HG02970 (cell line): ENCODE results near the gene ZSCAN9.

ENCODE experiments used
- ATAC-seq: cut with Tn5 transposase; IDR thresholded peaks from one replicate; pipeline ENCODE4 v1.9.1; 2021; ENCODE audit warnings: mild to moderate bottlenecking, moderate library complexity, moderate number of reproducible peaks; ENCODE audit not compliant: unreplicated experiment, low FRiP score

ZSCAN9 gene

DNA sequence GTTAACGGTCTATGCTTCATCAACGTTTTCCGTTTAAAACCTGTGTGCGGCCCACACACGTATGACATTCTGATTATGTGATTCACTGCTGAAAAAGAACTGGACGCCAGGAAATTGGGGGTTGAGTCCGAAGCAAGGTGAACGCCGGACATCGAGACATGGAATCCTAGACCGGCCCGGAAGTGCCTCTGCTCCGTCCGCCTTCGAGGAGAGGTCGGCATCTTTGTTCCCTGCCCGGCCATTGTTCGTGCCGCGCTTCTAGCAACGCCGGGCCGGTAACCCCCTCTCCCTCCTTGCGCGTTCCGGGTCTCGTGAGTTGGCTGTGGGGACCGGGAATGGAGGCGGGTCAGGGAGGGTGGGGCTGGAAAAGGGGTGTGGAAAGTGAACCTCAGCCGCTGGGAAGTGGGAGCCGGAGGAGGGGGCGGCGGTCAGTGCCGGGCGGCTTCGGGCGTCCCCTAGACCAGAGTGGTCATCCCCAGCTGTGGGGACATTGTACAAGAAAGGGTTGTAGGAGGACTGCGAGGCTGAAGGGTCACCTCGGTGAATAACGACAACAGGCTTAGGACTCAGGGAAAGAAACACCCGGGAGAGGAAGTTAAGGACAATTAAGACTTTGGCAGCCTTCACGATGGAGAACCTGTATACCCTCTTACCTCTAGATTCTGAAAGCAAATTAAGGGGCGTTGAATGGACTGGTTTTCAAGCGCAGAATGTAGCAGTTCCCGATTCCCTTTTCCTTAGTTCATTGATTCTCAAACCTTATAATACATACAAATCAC lies at the start of gene ZSCAN9:
ZSCAN9 (plus strand) TSS at position 220 of the 779 bp plus-strand sequence. CDS start 1,810 bp downstream, outside the sequence.
- peak; percentile 75 for ATAC-seq

DNA sequence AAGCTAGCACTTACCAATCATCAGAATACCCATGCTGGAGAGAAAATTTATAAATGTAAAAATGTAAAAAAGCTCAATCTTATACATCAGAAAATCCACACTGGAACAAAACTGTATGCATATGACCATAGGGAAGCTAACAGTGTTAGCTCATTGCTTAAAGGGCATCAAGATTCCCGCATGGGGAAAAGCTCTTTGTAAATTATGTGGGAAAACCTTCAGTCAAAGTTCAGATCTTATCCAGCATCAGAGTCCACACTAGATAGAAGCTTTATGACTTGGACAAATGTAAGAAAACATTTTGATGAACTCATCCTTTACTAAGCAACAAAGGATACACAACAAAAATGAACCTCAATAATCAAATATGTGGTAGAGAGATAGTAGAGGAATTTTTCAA lies 48.7 kb upstream of the ZSCAN9 start:
- ATAC-seq, result no peak

DNA sequence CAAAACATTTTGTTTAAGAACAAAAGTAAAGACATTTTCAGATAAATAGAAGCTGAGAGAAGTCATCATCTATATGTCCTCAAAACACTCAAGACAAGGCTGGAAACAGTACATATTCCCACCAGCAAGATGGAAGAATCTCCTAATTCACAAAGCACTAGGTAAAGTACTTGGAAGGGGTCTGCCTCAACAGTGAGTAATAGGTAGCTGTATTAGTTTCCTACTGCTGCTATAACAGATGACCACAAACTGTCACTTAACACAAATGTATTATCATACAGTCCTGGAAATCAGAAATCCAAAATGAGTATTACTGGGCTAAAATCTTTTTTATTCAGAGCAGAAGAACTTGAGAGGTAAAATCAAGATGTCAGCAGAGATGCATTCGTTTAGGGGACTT lies 42.8 kb upstream of the ZSCAN9 start:
- no peak for ATAC-seq

DNA sequence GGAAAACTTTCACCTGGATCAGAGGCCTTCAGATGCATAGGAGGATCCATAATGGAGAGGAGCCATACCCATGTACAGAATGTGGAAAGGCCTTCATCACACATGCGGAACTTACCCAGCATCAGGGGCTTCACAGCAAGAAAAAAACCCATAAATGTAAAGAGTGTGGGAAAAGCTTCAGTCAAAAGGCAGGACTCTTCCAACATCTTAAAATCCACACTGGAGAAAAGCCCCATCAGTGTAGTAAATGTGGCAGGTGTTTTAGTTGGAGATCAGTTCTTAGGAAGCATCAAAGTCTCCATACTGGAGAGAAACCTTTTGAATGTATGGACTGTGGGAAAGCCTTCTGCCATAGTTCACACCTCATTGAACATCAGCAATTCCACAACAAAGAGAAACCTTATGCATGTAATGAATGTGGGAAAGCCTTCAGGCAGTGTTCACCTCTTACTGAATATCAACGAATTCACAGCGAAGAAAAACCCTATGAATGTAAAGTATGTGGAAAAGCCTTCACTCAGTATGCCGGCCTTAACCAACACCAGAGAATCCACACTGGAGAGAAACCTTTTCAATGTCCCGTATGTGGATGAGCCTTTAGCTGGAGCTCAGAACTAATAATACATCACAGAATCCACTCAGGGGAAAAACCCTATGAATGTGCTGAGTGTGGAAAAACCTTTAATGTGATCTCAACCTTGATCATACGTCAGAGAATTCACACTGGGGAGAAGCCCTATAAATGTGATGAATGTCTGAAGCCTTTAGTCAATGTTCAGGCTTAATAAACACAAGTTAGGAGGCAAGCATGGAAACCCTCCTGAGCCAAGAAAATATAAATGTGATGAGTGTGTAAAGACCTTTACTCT lies 36.7 kb upstream of the ZSCAN9 start:
- ATAC-seq, result no peak

DNA sequence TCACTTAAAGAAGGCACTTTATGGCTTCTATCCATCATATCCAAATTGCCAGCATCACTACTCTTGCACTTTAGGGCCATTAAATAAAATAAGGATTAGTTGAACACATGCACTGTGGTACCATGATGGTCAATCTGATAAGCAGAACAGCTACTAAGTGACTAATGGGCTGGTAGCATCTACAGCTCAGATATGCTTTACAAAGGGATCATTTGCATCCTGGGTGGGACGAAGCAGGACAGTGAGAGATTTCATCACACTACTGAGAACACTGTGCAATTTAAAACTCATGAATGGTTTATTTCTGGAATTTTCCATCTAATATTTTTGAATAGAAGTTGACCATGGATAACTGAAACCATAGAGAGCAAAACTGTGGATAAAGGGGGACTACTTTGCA lies 25.1 kb upstream of the ZSCAN9 start:
- ATAC-seq, result no peak

DNA sequence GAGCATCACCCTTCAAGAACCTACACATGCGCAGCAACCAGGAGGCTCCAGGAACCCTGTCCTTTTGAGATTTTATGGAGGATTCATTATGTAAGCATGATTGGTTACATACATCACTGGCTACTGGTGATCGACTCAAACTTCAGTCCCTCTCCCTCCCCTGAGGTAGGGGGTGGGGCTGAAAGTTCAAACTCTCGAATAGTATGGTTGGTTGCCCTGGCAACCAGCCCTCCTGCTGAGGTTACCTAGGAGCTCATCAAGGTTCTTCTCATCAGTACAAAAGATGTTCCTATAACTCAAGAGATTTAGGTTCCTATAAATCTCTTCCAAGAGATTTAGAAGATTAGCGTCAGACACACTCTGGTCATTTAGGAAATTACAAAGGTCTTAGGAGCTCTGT lies 21.9 kb upstream of the ZSCAN9 start:
- no peak for ATAC-seq

DNA sequence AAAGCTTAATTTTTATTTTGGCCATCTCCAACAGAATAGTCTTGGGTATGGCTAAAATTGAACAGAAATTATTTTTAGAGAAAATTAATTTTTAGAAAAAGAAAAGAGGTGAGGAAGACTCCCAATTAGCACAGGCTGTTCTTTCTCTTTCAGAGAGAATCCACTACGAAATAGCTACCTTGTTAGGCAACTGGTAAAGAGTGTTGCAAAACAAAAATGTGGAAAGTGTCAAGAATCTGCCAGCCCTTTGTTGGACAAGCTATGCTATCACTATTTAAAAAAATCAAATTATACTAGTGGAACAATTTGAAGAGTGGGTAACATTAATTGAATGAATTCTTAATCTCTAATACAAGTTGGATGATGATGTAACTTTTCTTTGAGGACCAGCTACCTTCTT lies 19.2 kb upstream of the ZSCAN9 start:
- no peak for ATAC-seq

DNA sequence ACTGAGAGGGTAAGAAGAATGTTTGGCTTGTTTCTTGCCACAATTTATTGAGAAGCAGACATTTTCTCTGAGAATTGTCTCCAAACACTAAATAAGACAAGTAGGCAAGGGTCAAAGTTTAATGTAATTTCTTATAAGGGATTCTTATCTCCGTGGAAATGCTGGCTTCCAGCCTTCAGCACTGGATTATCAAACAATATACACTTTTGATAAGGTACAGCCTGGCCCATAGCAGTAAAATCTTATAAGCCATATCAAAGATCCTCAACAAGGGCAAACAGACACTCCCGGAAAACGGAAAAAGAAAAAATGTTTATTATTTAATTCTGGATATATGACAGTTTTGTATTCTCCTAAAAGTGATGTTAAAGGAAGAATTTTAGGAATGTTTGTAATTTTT lies 18.5 kb upstream of the ZSCAN9 start:
- ATAC-seq, result no peak

DNA sequence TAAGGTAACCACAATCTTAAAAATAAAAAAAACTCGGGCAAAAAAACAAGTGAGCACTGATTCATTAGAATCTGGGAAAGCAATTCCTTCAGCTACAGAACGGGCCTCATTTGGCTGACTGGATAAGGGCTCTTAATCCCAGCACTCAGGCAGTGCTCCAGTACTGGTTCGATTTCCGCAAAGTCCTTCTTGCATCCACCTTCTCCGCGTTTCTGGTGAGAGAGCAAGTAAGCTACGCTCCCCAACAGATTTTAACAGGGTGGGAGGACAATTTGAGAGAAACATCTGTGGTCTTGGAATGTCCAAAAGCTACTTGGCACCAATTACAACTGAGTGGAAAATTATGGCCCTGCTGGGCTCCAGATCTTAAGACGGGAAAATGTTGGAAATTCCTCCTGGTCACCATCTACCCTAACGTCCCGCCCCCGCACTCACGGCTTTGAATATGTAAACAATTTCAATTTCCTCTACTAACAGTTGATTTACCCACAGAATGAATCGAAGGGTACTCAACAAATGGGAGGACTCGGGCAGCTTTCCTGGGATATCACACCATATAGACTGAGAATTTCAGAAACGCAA lies 18.1 kb upstream of the ZSCAN9 start:
- no peak for ATAC-seq

DNA sequence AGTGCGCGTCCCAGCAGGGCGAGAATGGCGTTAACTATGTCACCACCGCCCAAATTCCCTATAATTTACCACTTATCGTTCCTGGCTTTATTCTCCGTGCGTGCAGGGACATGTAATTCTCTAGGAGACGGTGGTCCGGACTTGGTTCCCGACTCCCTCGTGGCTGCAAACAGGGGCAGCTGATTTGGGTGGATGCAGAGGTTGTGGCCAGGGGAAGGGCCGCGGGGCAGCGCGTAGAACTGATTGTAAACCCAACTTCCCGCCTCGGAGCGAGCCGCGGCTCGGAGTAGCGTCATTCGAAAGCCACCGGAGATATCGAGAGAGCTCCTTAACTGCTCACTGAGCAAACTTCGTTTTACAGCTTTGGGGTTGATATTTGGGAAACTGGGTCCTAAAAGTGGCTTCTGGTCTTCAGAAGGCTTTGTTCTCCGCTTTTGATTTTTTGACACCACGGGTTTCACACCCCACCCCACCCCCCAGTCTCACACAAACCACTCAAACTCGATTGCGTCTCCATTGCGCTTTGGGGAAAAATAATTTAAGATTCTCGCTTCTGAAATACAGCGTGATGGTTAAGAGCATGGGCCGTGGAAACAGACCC lies 17.5 kb upstream of the ZSCAN9 start:
- ATAC-seq, result no peak

DNA sequence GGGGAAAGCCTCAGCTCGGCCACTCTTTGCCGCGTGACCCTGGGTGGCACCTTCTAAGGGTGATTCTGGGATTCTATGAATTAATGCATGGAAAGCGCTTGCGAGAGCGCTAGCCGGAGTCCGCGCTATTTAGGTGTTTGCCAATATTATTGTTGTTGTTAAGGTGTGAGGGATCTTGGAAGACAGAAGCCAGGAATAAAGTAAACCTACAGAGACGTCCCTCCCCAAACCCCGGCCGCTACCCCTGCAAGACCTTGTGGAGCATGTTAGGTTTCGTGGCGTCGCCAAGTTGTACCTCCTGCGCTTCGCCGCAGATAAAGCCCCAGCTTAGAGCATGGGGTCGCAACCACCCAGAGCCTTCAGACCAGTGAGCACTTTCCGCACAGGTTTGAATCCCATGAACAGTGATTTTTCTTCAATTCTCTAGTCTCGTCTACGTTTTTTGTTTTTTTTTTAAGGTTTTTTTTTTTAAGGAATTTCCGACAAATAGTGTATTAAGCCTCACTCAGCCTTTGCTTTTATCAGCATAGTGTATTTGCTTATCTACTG lies 16.9 kb upstream of the ZSCAN9 start:
- ATAC-seq, result no peak

DNA sequence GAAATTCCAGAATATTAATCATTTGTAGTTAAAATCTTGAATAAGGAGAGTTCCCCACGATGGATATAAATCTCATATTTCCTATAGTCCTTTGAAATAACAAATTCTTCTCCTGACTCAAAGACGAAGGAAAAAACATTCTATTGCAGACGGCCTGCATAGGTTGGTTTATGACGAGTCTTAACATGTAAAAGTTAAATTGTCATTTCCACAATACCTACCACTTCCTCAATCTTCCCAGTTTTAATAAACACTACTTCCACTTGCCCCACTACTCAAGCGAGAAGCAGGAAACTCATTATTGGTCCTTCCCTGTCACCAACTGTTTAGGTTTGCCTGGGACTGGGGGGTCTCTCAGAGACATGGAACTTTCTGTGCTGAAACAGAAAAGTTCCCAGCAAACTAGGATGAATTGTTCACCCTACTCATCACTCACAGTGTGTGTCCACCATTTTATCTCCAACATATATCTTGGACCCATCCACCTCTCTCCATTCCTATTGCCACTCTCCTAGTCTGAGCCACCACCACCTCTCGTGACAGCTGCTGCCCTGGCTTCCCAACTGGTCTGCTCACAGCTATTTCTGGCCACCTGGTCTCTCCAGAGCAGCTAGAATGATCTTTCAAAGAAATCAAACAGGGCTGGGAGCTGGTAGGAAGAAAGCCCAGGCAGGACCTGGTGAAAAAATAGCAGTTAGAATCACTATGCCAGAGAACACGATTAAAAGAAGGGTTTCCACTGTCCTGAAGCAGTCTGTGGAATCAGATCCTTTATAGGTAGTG lies 15.1 kb upstream of the ZSCAN9 start:
- ATAC-seq, result no peak

DNA sequence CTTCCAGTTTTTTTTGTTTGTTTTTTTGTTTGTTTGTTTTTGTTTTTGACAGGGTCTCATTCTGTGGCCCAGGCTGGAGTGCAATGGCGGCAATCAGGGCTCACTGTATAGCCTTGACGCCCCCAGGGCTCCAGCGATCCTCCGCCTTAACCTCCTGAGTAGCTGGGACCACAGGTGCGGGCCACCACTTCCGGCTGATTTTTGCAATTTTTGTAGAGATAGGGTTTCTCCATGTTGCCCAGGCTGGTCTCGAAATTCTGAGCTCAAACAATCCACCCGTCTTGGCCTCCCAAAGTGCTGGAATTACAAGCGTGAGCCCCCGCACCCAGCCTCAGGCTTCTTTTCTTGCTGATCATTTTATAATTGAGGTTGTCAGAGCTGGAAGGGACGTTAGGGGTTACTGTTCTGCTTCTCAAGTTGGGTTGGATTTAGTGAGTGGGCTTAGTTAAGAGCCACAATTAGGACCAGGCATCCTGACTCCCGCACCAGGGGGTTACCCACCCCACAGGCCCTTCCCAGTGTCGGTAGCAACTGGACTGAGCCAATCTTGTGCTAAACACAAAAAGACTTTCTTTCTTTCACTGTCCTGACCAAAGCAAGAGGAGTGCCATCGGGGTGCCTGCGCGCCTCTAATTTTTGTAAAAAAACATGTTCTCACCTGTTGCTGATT lies 13.1 kb upstream of the ZSCAN9 start:
- no peak for ATAC-seq

DNA sequence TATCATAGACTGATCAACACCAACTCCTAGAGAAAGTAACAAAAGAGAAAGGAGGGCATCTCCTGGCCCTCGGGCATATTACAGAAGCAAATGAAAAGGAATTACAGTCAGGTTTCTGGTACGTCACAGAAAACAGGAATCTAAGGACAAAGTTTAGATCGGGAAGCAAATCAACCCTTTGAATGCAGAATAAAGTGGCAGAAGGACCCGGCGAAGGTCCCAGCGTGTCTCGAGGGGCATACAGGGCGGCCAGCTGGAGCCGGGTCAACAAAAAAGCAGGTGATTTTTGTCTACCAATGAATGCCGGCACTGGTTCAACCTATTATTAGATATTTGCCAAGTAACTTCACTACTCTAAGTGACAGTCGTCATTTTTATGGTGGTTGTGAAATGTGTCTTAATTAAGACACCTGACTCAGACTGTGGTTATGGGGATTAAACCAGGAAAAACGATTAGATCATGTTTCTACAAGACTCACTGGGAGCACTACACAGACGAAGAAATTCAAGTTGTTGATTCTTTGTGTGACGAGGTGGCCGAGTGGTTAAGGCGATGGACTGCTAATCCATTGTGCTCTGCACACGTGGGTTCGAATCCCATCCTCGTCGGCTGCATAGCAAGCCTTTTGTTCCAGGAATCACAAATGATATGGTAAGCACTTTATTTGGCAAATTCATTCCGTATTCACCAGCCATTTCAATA lies 12.4 kb upstream of the ZSCAN9 start:
- no peak for ATAC-seq

DNA sequence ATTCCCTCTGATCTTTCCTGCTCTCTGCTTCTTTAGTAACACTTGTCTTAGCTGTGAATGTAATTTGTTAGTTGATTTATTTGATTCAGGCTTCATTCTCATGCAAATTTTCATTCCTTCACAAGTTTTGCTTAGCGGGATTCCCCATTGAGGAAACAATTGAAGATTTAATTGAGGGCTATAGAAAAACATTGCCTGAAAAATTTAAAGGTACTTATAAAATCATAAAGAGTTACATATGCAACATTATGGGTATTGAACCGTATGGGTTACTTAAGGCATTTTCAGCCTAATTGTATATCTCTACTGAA lies 11.9 kb upstream of the ZSCAN9 start:
- ATAC-seq, result no peak

DNA sequence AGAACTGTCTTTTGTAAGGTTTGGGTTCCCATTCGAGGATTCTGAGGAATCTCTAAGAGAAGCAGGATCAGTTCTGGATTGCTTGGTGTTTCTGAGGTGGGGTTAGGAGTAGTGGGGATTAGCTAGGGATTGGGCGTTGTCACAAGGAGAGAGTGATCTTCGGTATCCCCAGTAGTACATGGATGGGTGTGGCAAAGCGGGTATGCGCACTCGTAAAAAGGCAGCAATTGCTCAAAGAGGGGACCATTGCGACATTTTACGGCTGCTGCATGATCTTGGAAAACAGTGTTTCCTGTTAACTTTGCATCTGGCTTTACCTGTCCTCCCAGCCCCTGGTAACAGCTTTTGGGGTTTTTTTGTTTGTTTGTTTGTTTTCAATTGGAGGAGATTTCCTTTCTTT lies 9.7 kb upstream of the ZSCAN9 start:
- no peak for ATAC-seq

DNA sequence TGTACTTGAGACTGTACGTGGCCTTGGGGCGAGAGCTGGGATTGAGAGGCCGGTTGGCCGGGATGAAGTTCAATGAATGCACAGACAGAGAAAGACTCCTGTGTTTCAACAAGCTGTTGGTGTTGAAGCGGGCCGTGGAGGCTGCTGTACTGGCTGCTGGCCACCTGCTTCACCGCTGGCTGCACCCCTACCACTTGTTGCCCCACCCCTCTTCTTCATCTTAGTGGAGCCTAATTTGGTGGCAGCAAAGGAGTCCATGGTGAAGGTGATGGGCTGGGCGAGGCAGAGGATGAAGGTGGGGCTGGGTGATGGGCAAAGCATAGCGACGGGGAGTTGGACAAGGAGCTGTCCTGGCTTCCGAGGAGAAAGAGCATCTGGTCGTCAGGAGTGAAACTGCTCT lies 7.2 kb upstream of the ZSCAN9 start:
- ATAC-seq, result no peak

DNA sequence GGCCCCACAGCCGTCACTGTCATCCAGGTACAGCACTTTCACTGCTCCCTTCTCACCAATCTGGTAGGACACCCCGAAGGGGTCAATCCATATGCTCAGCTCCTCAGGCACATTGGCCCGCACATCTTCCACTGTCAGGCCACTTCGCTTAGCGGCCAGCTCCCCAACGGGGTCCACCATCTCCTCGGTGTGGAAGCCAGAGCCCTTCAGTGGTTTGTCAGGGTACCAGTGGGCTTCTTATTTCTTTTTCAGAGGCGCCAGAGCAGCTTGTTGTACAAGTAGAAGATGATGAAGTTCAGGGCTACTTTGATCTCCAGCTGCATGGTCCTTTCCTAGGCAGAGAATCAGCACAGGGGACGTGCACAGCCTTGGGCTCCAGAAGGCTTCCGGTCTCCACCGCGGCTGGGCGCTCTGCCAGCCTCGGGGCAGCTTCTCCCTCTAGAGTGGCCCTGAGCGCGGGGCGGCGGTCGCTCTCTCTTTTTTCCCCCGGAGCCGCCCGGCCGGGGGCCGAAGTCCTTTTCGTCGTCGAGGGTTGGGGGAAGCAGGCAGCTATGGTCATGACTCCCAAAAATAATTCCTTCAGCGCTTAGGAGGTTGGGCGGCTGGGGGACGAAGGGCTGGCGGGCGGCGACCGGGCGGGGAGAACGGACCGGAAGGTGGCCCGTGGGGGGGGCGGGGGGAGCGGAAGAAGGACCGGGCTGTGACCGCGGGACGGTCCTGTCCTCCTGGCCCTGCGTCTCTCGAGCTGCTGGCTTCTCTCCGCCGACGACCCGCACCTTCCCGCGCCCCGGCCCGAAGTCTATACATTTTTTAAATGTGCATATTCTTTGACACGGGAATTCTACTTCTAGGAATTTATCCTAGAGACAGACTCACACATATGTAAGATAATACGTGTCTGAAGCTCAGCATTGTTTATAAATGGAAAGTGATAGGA lies 6.5 kb upstream of the ZSCAN9 start:
- ATAC-seq, result no peak
